Measurements from ENCODE around the gene PSMD5. TPM values are rescaled to one million over a fixed set of nuclear protein-coding genes. Genes with fewer than 3 reads are reported as not detected.

The PSMD5 gene
- total and polyA plus RNA-seq, 9 of the 15 experiments (the other 6 are each of a cell fraction or from before 2014, with no cell fraction given) = 46.4 to 148 (median 76.3) TPM

- TF ChIP-seq ZBTB11 (CRISPR knock-in tag; IDR thresholded peaks at IDR 0.05) = no peak
- peak; percentile 66; the same call in 1 of the 2 replicates for TF ChIP-seq ZNF277 (CRISPR knock-in tag; IDR thresholded peaks at IDR 0.05; ENCODE audit: borderline replicate concordance)
- no peak for TF ChIP-seq ZNF217 (CRISPR knock-in tag; IDR thresholded peaks at IDR 0.05)
- TF ChIP-seq KDM2B (CRISPR knock-in tag; IDR thresholded peaks at IDR 0.05) = no peak
- TF ChIP-seq XRCC4 (IDR thresholded peaks at IDR 0.05; ENCODE audit: extremely low read depth, insufficient read depth, insufficient read length) = no peak
- 0 out of 4 replicates have a peak, but pooled peaks of 1 of the 2 experiments have one; percentile 3 for TF ChIP-seq TBL1XR1 (IDR thresholded peaks at IDR 0.05; ENCODE audit: low read length in 2 of 2)
- TF ChIP-seq SIN3A (IDR thresholded peaks at IDR 0.05; ENCODE audit: borderline replicate concordance in 2 of 2, control insufficient read depth in 1 of 2, low read depth in 2 of 2, low read length in 2 of 2) = no peak
- no peak for TF ChIP-seq ZNF282 (CRISPR knock-in tag; IDR thresholded peaks at IDR 0.05)
- TF ChIP-seq ATF1 (CRISPR knock-in tag; IDR thresholded peaks at IDR 0.05) = no peak
- no peak for TF ChIP-seq ATF1 (tag; IDR thresholded peaks at IDR 0.05)
- TF ChIP-seq ZSCAN32 (CRISPR knock-in tag; IDR thresholded peaks at IDR 0.05) = no peak
- TF ChIP-seq CXXC5 (CRISPR knock-in tag; IDR thresholded peaks at IDR 0.05) = no peak
- TF ChIP-seq PRPF4 (IDR thresholded peaks at IDR 0.05; ENCODE audit: insufficient read depth, low read depth, low read length, poor library complexity, severe bottlenecking) = no peak
- TF ChIP-seq ZKSCAN8 (CRISPR knock-in tag; IDR thresholded peaks at IDR 0.05) = no peak
- no peak for TF ChIP-seq RFX5 (IDR thresholded peaks at IDR 0.05; ENCODE audit: low read depth, low read length)
- TF ChIP-seq TCF15 (CRISPR knock-in tag; IDR thresholded peaks at IDR 0.05) = 0 out of 2 replicates have a peak, but pooled peaks have one; percentile 64
- no peak for TF ChIP-seq TRIM25 (IDR thresholded peaks at IDR 0.05; ENCODE audit: borderline replicate concordance)
- no peak for TF ChIP-seq NFRKB (IDR thresholded peaks at IDR 0.05; ENCODE audit: low read depth)
- TF ChIP-seq ZNF174 (CRISPR knock-in tag; IDR thresholded peaks at IDR 0.05) = no peak
- TF ChIP-seq THRB (CRISPR knock-in tag; conservative IDR thresholded peaks at IDR 0.05) = 0 out of 2 replicates have a peak, but pooled peaks have one; percentile 70
- no peak for TF ChIP-seq PYGO2 (tag; IDR thresholded peaks at IDR 0.05)
These were observed 7.6 kb upstream of the PSMD5 start (continued) for GRCh38 chr9:120850315-120850714.
